PC-3 (cell line): ENCODE measurements around the gene TACC2. TPM values are rescaled to one million over a fixed set of nuclear protein-coding genes. Genes with fewer than 3 reads are reported as not detected.

ENCODE experiments used
- ATAC-seq: fragments of 200-7000 bp; cut with Tn5 transposase; 2 replicates; pipeline ENCODE4 v1.9.1; 2020; ENCODE audit warnings: mild to moderate bottlenecking, moderate library complexity
- BruUV-seq: library from RNA; stranded (reverse); fragments of 400-500 nt; replicated peaks from 2 replicates; lab custom pipeline; 2021; lab: Mats Ljungman, UMichigan
- CTCF ChIA-PET: fragments of 300-600 bp; sonication (Branson Sonifier 250); formaldehyde crosslinking; loops from one replicate; lab custom pipeline; 2022; ENCODE audit warnings: antibody characterized with exemption; lab: Charles Lee
- POLR2A ChIA-PET: fragments of 300-600 bp; sonication (Branson Sonifier 250); formaldehyde crosslinking; loops from one replicate; lab custom pipeline; 2022; ENCODE audit warnings: antibody characterized with exemption; ENCODE audit not compliant: unreplicated experiment; lab: Charles Lee
- DNase-seq: peaks from one replicate; pipeline ENCODE4 v3.0.0-alpha.2; 2015
- H2AFZ ChIP-seq: fragments of 300-600 bp; sonication (generic); 2 replicates; pipeline ENCODE4 v1.6.0; 2016; ENCODE audit warnings: antibody characterized with exemption, low read length
- H3F3A ChIP-seq: fragments of 300-600 bp; sonication (generic); one replicate; pipeline ENCODE4 v1.6.0; 2017; ENCODE audit warnings: antibody characterized with exemption, low read length, control low read depth, mild to moderate bottlenecking; ENCODE audit not compliant: unreplicated experiment
- H3K27ac ChIP-seq: fragments of 300-600 bp; sonication (generic); 2 replicates; pipeline ENCODE4 v1.5.1; 2016; ENCODE audit warnings: mild to moderate bottlenecking, low read length
- H3K27me3 ChIP-seq: fragments of 300-600 bp; sonication (generic); 2 replicates; pipeline ENCODE4 v1.6.1; 2016; ENCODE audit warnings: low read length, mixed read lengths
- H3K36me3 ChIP-seq: fragments of 300-600 bp; sonication (generic); 2 replicates; pipeline ENCODE4 v1.6.1; 2016; ENCODE audit warnings: low read depth, mixed run types, low read length, mixed read lengths
- H3K4me1 ChIP-seq: fragments of 300-600 bp; sonication (generic); 2 replicates; pipeline ENCODE4 v1.5.1; 2016; ENCODE audit warnings: low read length; ENCODE audit not compliant: insufficient read depth
- H3K4me2 ChIP-seq: fragments of 300-600 bp; sonication (generic); 2 replicates; pipeline ENCODE4 v1.6.0; 2016; ENCODE audit warnings: low read length
- H3K4me3 ChIP-seq: fragments of 300-600 bp; sonication (generic); 2 replicates; pipeline ENCODE4 v1.5.1; 2016; ENCODE audit warnings: mild to moderate bottlenecking, low read length, mixed read lengths
- H3K79me2 ChIP-seq: fragments of 300-600 bp; sonication (generic); 2 replicates; pipeline ENCODE4 v1.6.1; 2017; ENCODE audit warnings: low read length, mixed read lengths
- H3K9ac ChIP-seq: fragments of 300-600 bp; sonication (generic); 2 replicates; pipeline ENCODE4 v1.6.0; 2016; ENCODE audit warnings: mild to moderate bottlenecking, low read length
- H3K9me2 ChIP-seq: fragments of 300-600 bp; sonication (generic); replicated peaks from 2 replicates; pipeline ENCODE4 v1.6.1; 2016; ENCODE audit warnings: mixed run types, low read length, mixed read lengths
- H3K9me3 ChIP-seq: fragments of 300-600 bp; sonication (generic); 2 replicates; pipeline ENCODE4 v1.6.1; 2016; ENCODE audit warnings: low read length, mixed read lengths
- H4K20me1 ChIP-seq: fragments of 300-600 bp; sonication (generic); 2 replicates; pipeline ENCODE4 v1.6.1; 2016; ENCODE audit warnings: low read length, mixed read lengths
- CTCF ChIP-seq: fragments of 300-600 bp; sonication (generic); conservative IDR thresholded peaks from 2 replicates; pipeline ENCODE4 v1.5.1; 2017; ENCODE audit warnings: antibody characterized with exemption, low read depth, mild to moderate bottlenecking, low read length
- EZH2 ChIP-seq: fragments of 300-600 bp; sonication (generic); IDR thresholded peaks from one replicate; pipeline ENCODE4 v1.6.1; 2017; ENCODE audit warnings: antibody characterized with exemption, mild to moderate bottlenecking, low read length; ENCODE audit not compliant: unreplicated experiment
- EZH2phosphoT487 ChIP-seq: fragments of 300-600 bp; sonication (generic); IDR thresholded peaks from 2 replicates; pipeline ENCODE4 v1.6.1; 2018; ENCODE audit warnings: mild to moderate bottlenecking, antibody characterized with exemption, low read length, borderline replicate concordance
- intact Hi-C: fragments of 100-400 bp; cut with micrococcal nuclease; formaldehyde crosslinking; loops from 2 replicates; pipeline ENCODE4 v1.9.0; 2023
- total RNA-seq: library from RNA; depleted of rRNA; stranded (reverse); fragments of >200 nt; gene quantifications from 2 replicates; pipeline ENCODE4 v1.2.3, GENCODE V29; 2014

The TACC2 gene
- total RNA-seq, 1 experiment from 2014 or later = 31.7 TPM

DNA sequence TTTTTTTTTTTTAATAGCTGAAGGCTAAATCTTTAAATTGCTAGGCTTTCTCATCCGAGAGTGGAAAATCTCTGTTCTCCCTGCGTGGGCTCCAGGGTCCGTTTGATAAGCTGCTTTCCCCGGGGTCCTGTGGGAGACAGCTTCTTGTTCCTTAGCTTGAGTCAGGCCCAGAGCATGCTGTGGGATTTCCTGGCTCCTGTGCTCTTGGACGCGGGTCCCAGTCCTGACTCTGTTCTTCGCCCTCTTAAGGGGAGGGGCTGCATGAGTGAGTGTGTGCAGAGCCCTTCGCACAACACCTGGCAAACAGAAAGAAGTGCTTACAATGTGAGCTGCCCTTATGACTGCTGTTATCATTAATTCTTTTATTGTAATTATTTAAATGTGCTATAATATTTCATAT is 133.5 kb downstream of the TACC2 start:
- no peaks in the 10 kb centered on the region for H3F3A ChIP-seq
- intact Hi-C loops = no loop called here
- peaks cover 80% of the 10 kb centered on the region for H3K79me2 ChIP-seq
- peaks cover 11% of the 10 kb centered on the region for H3K4me1 ChIP-seq
- H3K9me2 ChIP-seq = no peaks in the 10 kb centered on the region
- no peak overlapping the region for H3K4me2 ChIP-seq
- no peaks in the 10 kb centered on the region for H3K9me3 ChIP-seq
- no peak for DNase-seq
- no peaks in the 10 kb centered on the region for H3K36me3 ChIP-seq
- H4K20me1 ChIP-seq = peaks cover 29% of the 10 kb centered on the region; the same call in 1 of the 2 replicates
- TF ChIP-seq EZH2phosphoT487 (no peak), CTCF (no peak), EZH2 (no peak)
- H2AFZ ChIP-seq = no peak overlapping the region
- no peak overlapping the region for H3K4me3 ChIP-seq
- no TSS peak for BruUV-seq
- H3K27ac ChIP-seq = no peak overlapping the region
- no peaks in the 10 kb centered on the region for H3K27me3 ChIP-seq
- ChIA-PET POLR2A (interaction anchor here (0.6 kb wide), 2 partner anchors 10 to 66 kb away, joined by 3 read pairs; no protein-coding TSS in a partner anchor), CTCF (no interaction called here)
- no peak overlapping the region for H3K9ac ChIP-seq
- ATAC-seq = no peak

DNA sequence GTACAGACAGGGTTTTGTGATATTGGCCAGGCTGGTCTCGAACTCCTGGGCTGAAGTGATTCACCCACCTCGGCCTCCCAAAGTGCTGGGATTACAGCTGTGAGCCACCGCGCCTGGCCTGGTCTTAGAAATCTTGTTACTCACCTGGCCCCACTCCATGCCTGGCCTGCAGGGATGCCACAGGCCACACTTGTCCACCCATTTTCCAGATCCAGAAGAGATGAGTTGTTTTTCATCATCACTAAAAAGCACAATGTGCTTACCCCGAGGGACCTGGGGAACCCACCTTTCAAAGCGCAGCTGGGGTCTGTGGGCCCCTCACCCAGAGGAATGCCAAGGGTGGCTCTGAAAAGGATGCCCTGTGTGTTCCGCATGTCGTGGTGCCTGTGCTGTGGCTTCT is 134.2 kb downstream of the TACC2 start:
- Histone ChIP-seq H3K27ac (no peak overlapping the region), H3K4me3 (no peak overlapping the region), H3K9ac (no peak overlapping the region), H3K4me1 (peaks cover 18% of the 10 kb centered on the region), H4K20me1 (peaks cover 24% of the 10 kb centered on the region; the same call in 1 of the 2 replicates), H3K27me3 (no peaks in the 10 kb centered on the region), H3K9me2 (no peaks in the 10 kb centered on the region), H3K4me2 (no peak overlapping the region), H3K36me3 (no peaks in the 10 kb centered on the region), H3K79me2 (peaks cover 80% of the 10 kb centered on the region), H3K9me3 (no peaks in the 10 kb centered on the region), H3F3A (no peaks in the 10 kb centered on the region), H2AFZ (no peak overlapping the region)
- intact Hi-C loops = no loop called here
- DNase-seq (no peak), ATAC-seq (no peak)
- ChIA-PET POLR2A (no interaction called here), CTCF (no interaction called here)
- BruUV-seq = no TSS peak
- TF ChIP-seq CTCF (no peak), EZH2phosphoT487 (no peak), EZH2 (no peak)

- DNase-seq (no peak), ATAC-seq (no peak)
- H2AFZ ChIP-seq = no peak overlapping the region
- peaks cover 22% of the 10 kb centered on the region for H3K4me1 ChIP-seq
- H3K9me2 ChIP-seq = no peaks in the 10 kb centered on the region
- intact Hi-C loops = no loop called here
- ChIA-PET POLR2A (no interaction called here), CTCF (no interaction called here)
- H3K4me3 ChIP-seq = no peak overlapping the region
- TF ChIP-seq CTCF = no peak
- H3K27me3 ChIP-seq = no peaks in the 10 kb centered on the region
- no TSS peak for BruUV-seq
- H4K20me1 ChIP-seq = peaks cover 17% of the 10 kb centered on the region; the same call in 1 of the 2 replicates
- H3K36me3 ChIP-seq = no peaks in the 10 kb centered on the region
- no peaks in the 10 kb centered on the region for H3F3A ChIP-seq
- H3K9me3 ChIP-seq = no peaks in the 10 kb centered on the region
- no peak overlapping the region for H3K27ac ChIP-seq
- H3K4me2 ChIP-seq = no peak overlapping the region
- H3K9ac ChIP-seq = no peak overlapping the region
- H3K79me2 ChIP-seq = peaks cover 78% of the 10 kb centered on the region
These were observed 135.4 kb downstream of the TACC2 start for GRCh38 chr10:122124342-122124741.
